HG03095 (cell line): Measurements from ENCODE around the gene LRRC3.
"Not testable (repeated sequence)": the region's sequence is repeated elsewhere in the genome, so short reads cannot be mapped to it uniquely, and the experiment has no call there.

Experiments
- ATAC-seq: cut with Tn5 transposase; IDR thresholded peaks from one replicate; pipeline ENCODE4 v1.9.1; 2021; ENCODE audit warnings: moderate library complexity; ENCODE audit not compliant: unreplicated experiment

The LRRC3 gene

GRCh38 chr21:44454747-44455523 lies at the start of gene LRRC3:
Gene LRRC3, plus strand, starts transcription at chr21:44455510. Its CDS starts 1,135 bp downstream, at chr21:44456645.
- ATAC-seq = no peak

- ATAC-seq = no peak
These were observed 49.1 kb upstream of the LRRC3 start for GRCh38 chr21:44405948-44406872.

- no peak for ATAC-seq
These were observed 48.4 kb upstream of the LRRC3 start for GRCh38 chr21:44406953-44407352.

- ATAC-seq = no peak
These were observed 47.8 kb upstream of the LRRC3 start for GRCh38 chr21:44407493-44407892.

- ATAC-seq = no peak
These were observed 47.1 kb upstream of the LRRC3 start for GRCh38 chr21:44408226-44408625.

- no peak for ATAC-seq
These were observed 41.6 kb upstream of the LRRC3 start for GRCh38 chr21:44413566-44414290.

GRCh38 chr21:44414291-44415072 lies 40.8 kb upstream of the LRRC3 start:
- no peak for ATAC-seq

- no peak for ATAC-seq
These were observed 40.0 kb upstream of the LRRC3 start for GRCh38 chr21:44415073-44416025.

- ATAC-seq = no peak
These were observed 39.1 kb upstream of the LRRC3 start for GRCh38 chr21:44416193-44416592.

GRCh38 chr21:44417621-44418107 lies 37.6 kb upstream of the LRRC3 start:
- ATAC-seq = not testable (repeated sequence)

GRCh38 chr21:44418108-44418875 lies 37.0 kb upstream of the LRRC3 start:
- no peak for ATAC-seq

GRCh38 chr21:44418876-44419230 lies 36.5 kb upstream of the LRRC3 start:
- no peak for ATAC-seq

GRCh38 chr21:44419679-44420078 lies 35.6 kb upstream of the LRRC3 start:
- ATAC-seq = no peak

- ATAC-seq = no peak
These were observed 34.7 kb upstream of the LRRC3 start for GRCh38 chr21:44420416-44421205.

GRCh38 chr21:44421901-44422840 lies 33.1 kb upstream of the LRRC3 start:
- ATAC-seq = no peak

- no peak for ATAC-seq
These were observed 31.9 kb upstream of the LRRC3 start for GRCh38 chr21:44423312-44423821.
